Activated CD8-positive, alpha-beta memory T cell treated with anti-CD3 and anti-CD28 coated beads for 4 hours (primary cell): ENCODE data around the gene CHIT1.

Source experiments
- DNase-seq, 2 donors: peaks; one replicate each; pipeline ENCODE4 v3.0.0-alpha.2; 2020; ENCODE audit warnings: low read depth in 2 of 2

CHIT1 gene

DNA sequence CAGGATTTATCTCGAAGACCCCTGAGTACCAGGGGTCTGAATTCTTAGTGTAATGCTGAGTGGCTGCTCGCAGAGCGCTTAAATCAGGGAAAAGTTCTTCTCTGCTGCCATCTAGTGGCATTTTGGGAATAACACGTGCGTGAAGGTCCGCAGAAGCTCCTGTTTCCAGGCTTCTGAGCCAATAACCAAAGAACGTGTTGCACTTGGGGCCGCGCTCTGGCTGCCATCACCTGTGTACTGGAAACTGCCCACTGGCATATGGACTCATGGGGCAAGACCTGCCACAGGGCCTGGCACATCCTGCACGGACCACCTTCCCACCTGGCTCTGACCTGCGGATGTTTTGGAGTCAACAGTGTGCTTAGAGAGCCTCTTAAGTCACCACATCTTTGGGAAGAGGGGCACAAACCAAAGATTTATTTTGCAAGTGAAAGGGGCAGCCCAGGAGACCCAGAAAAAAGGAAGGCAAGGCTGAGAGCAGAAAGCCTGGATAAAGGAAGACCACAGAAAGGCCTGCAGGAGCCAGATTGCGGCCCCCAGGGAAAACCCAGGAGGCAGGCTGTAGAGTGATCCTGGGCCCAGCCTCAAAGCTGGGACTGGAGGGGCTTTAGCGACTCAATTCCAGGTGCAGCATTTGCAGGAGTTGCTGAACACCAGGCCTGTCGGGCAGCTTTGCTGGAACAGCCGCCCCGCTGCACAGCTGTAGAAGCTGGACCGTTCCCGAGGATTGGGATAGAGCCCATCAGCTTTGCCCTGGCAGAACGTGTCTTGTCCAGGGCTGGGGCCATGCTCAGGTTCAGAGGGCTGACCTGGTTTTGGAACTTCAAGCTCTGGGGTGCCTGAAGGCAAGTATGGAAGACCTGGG lies 13.0 kb downstream of the CHIT1 start:
- DNase-seq: peak; percentile 12 to 22

DNA sequence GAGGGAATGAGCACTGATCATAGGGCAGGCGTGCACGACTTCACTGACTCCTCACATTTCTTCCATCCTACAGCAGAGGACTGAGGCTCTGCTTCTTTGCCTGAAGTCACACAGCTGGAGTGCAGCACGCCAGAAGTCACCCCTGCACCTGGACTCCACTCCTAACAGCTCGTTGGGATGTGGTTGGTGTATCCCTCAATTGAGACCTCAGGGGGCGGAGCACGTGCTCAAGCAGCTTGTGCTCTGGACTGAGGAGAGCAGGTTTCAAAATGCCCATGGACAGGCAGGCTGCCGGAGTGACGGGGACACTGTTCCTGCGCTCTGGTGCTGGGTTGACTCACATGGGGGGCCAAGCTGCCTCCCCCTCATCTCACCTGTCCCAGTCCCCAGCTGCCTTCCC lies 13.9 kb downstream of the CHIT1 start:
- DNase-seq: no peak

DNA sequence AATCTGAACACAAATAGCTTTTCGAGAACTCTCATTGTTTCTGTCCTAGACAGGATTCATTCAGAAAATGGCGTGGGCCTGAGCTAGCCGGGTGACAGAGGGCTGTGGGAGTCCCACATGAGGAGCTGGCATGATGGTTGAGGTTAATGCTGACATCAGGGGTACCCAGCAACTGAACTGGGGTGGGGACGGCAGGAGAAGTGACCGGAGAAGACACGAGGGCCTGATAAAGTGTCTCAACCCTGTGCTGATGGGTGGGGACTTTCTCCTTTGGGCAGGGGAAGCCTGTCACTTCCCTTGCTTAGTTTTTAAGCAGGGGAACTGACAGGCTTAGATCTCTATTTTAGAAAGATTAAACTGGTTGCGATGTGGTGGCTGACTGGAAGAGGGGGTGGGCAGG lies 14.6 kb downstream of the CHIT1 start:
- no peak for DNase-seq

DNA sequence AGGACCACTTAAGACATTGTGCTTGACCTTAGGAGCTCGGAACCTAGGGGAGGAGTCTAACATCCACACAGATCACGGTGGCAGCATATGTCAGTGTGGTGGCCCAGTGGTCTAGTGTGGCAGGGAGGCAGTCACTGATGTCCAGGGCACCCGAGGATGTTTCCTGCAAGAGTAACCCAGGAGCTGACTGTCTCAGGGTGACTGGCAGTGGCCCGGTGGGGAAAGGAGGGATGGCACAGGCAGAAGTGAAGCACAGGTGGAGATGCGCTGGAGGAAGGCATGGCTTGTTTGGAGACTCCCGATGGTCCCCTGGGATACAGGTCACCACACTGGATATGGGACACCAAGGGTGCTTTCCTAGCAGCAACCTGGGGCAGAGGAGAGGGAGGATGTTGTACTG lies 16.3 kb downstream of the CHIT1 start:
- no peak for DNase-seq

DNA sequence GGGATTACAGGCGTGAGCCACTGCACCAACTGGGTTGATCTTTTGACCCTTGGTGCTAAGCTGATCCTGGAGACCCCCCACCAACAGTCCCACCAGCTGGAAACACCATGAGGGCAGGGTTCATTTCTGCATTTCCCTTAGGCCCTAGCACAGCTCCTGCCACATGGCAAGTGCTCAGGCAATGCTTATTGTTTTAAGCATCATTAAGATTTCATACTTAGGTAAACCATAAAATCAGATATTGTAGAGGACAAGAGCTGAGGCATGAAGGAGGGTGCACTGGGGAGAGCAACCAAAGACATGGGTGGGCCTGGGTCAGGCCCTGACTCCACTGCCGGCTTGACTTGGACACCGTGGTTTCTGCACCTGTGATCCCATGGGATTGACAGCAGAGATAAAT lies 17.7 kb downstream of the CHIT1 start:
- DNase-seq: no peak

DNA sequence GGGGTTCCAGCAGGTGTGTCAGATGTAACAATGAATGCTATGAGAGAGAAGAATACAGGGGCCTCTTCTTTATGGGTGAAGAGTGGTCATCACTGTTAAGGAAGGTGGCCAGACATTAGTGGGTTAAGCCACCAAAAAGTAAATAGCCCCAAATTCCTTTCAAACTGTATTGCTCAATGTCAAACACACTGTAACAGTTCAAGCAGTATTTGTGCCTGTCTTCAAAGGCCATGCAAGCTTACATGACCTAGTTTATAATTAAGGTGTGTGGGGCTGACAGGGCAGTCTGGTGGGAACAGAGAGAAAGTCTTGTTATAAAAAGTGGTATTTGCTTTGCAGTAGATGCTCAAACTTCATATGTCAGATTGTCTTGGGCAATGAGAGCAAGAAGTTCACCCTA lies 18.5 kb downstream of the CHIT1 start:
- DNase-seq: no peak

DNA sequence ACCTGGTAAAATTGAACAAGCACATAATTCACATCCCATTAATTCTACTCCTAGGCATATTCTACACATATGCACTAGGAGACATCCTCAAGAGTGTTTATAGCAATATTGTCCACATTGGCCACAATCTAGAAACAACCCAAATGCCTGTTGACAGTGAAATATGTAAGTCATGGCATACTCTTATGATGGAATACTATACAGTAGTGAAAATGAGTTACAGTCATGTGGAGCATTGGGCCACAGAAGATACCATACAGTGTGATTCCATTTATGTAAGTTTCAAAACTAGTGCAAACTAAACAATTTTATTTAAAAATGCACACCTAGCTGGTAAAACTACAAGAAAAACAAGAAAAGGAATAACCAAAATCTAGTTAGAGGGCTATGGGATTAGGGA lies 19.1 kb downstream of the CHIT1 start:
- no peak for DNase-seq

DNA sequence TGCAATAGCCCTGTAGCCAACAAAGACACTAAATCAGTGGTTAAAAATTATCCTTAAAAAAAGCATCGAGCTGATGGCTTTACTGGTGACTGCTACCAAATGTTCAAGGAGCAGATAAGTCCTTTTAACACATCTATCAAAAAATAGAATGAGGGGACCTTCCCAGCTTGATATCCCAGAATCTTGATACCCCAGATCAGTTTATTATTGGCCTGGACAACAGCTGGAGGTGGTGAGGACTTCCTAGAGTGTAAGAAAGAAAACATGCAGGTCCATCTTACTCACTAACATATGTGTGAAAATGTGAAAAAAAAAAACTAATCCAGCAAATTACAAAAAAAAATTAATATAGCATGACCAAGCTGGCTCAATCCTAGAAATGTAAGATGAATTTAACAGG lies 21.3 kb downstream of the CHIT1 start:
- no peak for DNase-seq

DNA sequence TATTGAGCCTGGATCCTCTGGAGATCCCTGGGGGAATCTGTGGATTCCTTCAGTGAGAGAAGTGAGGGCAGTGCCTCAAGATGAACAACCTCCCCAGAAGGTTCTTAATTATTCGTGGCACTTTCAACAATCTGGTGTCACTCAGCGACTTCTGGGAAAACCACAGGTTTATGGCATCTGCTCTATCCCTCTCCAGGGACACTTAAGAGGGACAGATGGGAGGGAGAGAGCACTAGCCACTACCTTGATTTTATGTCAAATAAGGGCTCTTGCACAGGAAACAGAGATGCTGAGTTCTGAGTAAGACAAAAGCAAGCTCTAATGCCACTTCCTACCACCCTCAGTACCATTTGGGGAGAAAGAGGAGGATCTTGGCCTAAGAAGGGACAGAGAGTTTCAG lies 21.7 kb downstream of the CHIT1 start:
- no peak for DNase-seq

DNA sequence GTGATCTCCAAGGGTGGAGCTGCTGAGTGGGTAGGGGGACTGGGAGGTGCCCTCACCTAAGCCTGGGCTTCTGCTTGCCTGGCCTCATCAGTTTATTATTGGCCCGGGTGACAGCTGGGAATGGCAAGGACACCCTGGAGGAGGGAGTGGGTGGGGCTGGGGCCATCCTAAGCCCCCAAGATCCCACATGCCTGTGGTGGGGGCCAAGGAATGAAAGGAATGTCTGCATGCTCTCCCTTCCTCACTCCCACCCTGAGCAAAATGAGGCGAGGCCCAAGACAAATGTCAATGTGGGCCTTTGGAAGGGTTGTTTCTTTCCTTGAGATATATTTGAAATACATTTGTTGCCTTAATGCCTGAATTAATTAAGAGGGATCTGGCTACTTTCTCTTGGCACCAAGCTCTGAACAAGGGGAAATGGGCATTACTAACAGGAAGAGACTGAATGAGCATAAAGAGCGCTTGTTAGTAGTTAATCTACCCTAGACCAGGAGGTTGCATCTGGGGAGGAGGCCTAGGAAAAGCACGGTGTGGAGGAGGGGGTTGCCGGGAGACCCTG lies 23.3 kb downstream of the CHIT1 start:
- no peak for DNase-seq

DNA sequence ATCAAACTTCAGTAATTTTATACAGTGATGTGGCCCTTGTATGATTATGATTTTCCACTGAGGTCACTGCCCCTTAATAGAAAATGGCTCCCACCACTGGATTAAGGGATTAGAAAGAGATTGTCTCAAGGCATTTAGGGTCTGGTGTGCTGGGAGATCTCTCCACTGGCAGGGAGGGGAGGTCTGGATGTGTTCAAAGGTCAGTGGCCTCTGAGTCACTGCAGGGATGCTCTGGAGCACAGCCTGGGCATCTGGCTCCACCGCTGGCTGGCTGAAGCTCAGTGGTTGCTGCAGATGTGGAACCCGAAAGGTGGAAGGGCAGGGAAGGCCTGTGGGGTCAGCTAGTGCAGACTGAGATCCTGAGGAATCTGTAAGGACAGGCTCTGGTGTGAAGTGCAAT lies 24.7 kb downstream of the CHIT1 start:
- no peak for DNase-seq

DNA sequence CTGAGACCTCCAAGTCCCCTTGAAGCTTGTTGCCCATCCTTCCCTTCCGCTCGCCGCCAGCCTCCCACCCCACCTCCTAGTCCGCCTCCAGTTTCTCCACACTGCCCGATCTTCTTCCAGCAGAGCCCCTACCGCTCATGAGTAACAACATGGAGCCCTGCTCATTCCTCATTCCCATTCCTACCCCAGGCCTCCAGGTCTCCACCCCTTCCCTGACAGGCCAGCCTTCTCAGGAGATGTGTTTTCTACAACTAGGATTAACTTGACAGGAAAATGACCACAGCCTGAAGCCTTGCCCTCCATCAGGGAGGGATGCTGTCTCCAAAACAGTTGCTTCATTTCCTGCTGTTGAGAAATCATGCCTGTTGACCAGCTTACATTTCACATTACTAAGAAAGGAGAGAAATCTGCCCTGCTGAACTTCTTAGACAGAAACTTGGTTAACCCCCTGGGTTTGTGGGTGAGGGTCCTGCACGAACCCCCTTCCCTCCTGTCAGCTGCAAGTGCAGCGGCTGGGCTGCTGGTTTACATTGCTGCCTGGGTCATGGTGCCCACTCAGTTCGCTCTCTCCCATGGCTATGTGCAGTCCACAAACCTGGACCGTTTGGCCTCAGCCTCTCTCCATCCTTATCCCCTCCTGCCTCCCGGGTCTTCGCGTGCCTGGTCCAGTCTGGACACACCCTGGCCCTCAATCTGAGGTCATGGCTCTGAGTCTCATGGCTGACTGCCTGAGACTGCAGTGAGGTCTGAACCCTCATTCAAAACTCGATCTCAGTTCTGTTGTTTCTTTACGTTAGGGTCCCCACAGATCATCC lies 26.8 kb downstream of the CHIT1 start:
- no peak for DNase-seq

DNA sequence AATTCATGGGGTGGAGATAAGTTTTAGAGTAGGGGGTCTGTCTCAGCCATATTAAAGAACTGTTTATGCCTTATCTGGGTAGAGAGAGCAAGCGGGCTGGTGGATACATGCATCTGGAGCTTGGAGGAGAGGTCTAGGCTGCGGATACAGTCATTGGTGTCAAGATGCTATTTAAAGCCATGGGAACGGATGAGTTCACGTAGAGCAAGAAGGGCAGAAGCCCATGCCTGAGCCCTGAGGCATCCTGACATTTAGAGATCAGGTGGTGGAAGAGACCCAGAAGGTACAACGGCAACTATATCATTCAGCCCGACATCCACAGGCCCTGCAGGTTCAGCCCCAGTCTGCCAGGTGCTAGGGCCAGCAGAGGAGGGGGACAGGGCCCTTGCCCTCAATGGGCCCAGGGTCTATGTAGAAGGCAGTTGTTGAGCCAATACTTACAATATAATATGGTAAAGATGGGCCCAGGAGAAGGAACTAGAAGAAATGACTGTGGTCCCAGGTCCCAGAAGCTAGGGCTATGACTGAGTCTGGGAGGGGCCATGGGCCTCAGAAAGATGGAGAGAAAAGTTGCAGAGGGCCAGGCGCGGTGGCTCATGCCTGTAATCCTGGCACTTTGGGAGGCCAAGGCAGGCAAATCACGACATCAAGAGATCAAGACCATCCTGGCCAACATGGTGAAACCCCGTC lies 27.8 kb downstream of the CHIT1 start:
- no peak for DNase-seq

DNA sequence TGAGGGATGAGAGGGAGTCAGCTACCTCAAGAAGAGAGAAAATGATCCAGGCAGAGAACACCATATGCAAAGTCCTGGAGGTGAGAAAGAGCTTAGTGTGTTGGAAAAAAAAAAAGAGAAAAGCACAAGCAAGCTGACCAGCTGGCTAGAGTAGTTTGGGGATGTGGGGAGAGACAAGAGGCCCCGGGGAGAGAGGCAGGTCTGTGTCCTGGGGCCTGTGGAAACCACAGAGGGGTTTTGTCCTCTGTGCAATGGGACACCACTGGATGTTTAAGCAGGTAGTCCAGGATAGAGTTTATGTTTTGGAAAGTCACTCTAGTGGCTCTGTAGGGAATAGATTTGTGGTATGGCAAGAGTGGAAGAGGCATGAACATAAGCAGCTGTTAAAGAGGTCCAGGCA lies 28.6 kb downstream of the CHIT1 start:
- no peak for DNase-seq

DNA sequence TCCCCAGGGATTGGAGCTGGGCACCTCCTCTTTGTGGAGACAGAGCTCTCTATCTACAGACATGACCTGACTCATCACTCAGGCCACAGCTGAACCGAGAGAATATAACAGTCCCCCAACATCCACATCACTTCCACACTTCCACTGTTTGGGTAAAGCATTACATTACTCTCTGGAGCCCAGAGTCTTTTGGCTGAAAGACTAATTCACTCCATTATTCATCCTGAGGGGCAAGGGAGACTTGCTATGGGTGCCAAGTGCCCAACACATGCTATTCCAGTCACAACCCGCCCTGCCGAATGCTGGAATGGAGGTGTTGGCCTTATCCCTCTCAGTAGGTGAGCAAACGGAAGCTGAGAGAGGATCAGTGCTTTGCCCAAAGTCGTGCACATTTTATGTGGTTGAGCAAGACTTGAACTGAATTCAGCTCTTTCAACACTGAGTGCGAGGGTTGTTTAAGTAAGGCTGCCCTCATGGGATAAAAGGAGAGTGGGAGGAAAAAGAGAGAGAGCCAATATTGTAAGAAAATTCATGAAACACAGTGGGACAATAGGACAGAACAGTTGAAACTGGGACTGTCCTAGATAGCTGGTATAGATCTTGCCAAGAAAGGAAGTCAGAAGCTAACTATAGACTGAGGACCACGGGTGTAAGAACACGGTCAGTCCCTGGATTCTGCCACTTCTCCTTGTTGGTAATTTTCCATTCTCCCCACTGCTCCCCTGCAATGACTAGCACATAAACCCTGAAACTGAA lies 29.5 kb downstream of the CHIT1 start:
- DNase-seq: no peak

DNA sequence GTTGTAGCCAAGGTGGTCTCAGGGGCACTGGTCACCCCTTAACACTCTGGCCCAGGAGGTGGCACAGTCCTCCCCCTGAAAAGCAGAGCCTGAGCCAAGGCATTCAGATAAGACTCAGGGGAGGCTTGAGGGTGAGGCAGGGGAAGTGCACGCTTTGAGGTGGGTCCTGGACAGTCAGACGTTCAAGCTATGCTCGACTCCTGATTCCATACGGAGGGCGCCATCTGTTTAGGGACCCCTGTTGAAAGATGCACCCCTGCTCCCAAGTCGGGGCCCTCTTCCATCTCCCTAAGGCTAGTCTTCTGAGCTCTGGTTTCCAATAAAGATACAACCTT lies 30.0 kb downstream of the CHIT1 start:
- no peak for DNase-seq

DNA sequence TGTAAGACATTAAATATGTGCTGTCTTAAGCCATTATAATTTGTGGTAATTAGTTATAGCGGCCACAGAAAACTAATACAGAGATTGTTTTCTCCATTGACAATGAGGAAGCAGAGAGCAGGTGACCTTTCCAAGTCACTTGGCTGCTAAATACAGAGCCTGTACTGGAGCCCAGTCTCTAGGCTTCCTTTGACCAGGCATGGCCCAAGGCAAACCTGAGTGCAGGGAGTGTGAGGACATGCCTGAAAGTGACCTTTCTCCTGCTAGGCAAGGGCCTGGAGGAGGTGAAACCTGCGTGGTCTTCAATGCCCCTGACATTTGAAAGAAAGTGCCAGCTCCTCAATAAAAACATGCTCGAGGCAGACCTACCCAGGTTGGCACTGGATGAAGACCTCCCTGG lies 30.5 kb downstream of the CHIT1 start:
- no peak for DNase-seq

DNA sequence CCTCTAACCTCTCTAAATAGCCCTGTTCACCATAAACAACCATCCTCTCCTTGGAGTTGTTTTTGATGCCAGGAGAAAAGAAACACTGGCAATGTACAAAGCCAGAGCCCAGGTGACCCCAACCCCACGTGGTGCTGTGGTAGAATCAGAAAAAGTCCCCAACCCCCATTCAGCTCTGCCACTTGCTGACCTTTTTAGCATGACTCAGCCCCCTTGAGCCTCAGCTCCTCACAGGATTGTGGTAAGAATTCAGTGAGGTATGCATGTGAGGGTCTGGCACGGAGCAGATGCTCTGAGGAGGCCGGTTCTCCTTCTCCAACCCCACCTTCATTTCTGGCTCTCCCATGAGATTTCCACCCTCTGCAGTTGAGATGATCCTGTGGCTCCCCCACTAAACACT lies 31.8 kb downstream of the CHIT1 start:
- DNase-seq: no peak

DNA sequence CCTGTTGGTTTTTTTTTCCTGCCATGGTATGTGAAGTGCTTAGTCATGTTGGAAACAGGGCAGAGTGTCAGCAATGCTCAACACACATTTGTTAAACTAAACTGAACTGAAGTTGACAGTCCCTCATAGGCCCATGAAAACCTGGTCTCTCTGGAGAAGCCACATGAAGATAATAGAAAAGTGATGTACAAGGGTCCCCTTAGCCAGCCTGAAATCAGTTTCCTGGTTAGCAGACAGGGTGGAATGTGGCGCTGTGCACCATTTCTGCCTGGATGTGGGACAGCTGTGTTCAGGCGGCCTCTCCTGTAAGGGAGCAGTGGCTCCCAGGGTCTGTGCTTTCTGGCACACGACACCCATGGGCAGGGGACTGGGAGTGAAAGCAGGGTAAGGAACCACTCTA lies 33.1 kb downstream of the CHIT1 start:
- DNase-seq: no peak

DNA sequence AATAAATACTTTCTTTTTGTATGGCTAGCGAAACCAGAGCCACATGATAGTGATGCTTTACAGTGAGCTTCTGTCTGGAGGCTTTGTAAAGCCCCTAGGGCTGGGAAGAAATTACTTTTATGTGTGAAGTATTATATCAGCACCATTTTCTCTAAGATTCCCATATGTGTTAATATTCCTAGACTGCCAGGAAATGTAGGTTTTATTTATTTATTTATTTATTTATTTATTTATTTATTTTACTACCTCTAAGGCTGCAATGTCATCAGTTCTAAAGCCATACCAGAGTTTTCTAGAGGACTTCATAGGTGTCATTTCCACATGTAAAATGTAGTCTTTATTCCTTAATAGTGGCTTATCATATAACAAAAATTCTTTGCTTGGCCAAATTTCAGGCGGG lies 38.5 kb downstream of the CHIT1 start:
- no peak for DNase-seq

DNA sequence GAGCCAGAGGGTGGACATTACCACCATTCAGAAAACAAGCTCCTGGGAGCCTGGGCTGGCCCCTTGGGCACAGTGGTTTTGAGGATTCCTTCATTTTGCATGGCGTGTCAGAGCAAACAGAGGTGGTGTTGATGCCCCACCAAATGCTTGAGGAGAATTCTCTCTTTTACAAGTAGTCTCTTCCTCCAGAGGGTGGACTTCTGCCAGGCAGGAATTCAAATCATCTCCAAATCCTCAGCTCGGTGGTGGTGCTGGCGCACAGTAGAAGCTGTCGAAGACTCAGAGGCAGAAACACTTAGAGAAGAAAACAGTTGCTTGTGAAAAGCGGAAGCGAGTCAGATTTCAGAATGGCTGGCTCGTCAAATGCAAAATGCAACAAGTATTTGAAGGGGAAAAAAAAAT lies 39.5 kb downstream of the CHIT1 start:
- DNase-seq: no peak
